Uterus (tissue), 4 donors: ENCODE data around the gene CSNK2B. TPM values are rescaled to one million over a fixed set of nuclear protein-coding genes. Genes with fewer than 3 reads are reported as not detected.
A peak's percentile ranks its signal among the peaks of the same experiment; 100 is the strongest.

Source experiments
- DNase-seq, 2 donors: peaks; one replicate each; pipeline ENCODE4 v3.0.0-alpha.2; 2019 to 2020
- H3K27ac ChIP-seq, 2 donors: fragments of 200-600 bp; sonication (generic); 1 replicate in 1 of 2; 2 replicates in 1 of 2; pipeline ENCODE4 v1.5.1; 2016 to 2018
- H3K27me3 ChIP-seq, 2 donors: fragments of 200-600 bp; sonication (generic); one replicate each; pipeline ENCODE4 v1.5.1; 2018 to 2019; ENCODE audit warnings: control low read depth in 1 of 2
- H3K36me3 ChIP-seq, 2 donors: fragments of 200-600 bp; sonication (generic); one replicate each; pipeline ENCODE4 v1.5.1; 2019; ENCODE audit warnings: control low read depth in 1 of 2
- H3K4me1 ChIP-seq, 2 donors: fragments of 200-600 bp; sonication (generic); one replicate each; pipeline ENCODE4 v1.5.1; 2018 to 2019; ENCODE audit warnings: control low read depth in 1 of 2
- H3K4me3 ChIP-seq, 2 donors: fragments of 200-600 bp; sonication (generic); 1 replicate in 1 of 2; 2 replicates in 1 of 2; pipeline ENCODE4 v1.5.1; 2018 to 2019; ENCODE audit warnings: mild to moderate bottlenecking in 1 of 2
- H3K9me3 ChIP-seq, 2 donors: fragments of 200-600 bp; sonication (generic); one replicate each; pipeline ENCODE4 v1.5.1; 2019; ENCODE audit warnings: control low read depth in 1 of 2
- POLR2A ChIP-seq, 2 donors: fragments of 450-650 bp; IDR thresholded peaks; one replicate each; pipeline ENCODE4 v1.6.1; 2016; ENCODE audit warnings: antibody characterized with exemption in 2 of 2, mild to moderate bottlenecking in 1 of 2, moderate library complexity in 1 of 2
- intact Hi-C: fragments of 100-400 bp; cut with DNase I; formaldehyde crosslinking; loops from one replicate; pipeline ENCODE4 v1.15.1; 2023; ENCODE audit warnings: low total_unique reads
- total RNA-seq, 4 donors: library from RNA; depleted of rRNA in 3 of 4; stranded (reverse); fragments of >200 nt in 3 of 4; gene quantifications; one replicate each; pipeline versions ENCODE4 v1.1.0 to v1.2.4, GENCODE V29; 2014 to 2023
- TF ChIP-seq, protein P1 (sequence below), 4 experiments: fragments of 200-600 bp in 2 of 4; fragments of 450-650 bp in 2 of 4; sonication (generic) in 2 of 4; IDR thresholded peaks; one replicate each; pipeline ENCODE4 v1.5.1; 2016 to 2019; ENCODE audit warnings: antibody characterized with exemption in 4 of 4, mild to moderate bottlenecking in 2 of 4, moderate library complexity in 1 of 4
- donor health status: DM: yes; HTN: yes; CAD: no.

The CSNK2B gene
- total RNA-seq, 4 donors from 2014 or later = 67.5 to 157 (median 107) TPM

GRCh38 chr6:31658983-31659648, 6.8 kb upstream of the CSNK2B start:
- Histone ChIP-seq H3K4me1 (peaks cover 11 to 19% of the 10 kb centered on the region in 2 donors), H3K27ac (peak overlapping the region; percentile 81 to 91)

GRCh38 chr6:31659649-31660380, 6.1 kb upstream of the CSNK2B start:
- no peaks in the 10 kb centered on the region for H3K27me3 ChIP-seq
- intact Hi-C loops = no loop called here
- H3K4me1 ChIP-seq = peaks cover 11 to 19% of the 10 kb centered on the region in 2 donors
- H3K4me3 ChIP-seq = peak overlapping the region; percentile 58 to 71
- H3K36me3 ChIP-seq = no peaks in the 10 kb centered on the region
- H3K27ac ChIP-seq = peak overlapping the region; percentile 81 to 91
- DNase-seq = no peak
- TF ChIP-seq POLR2A (IDR thresholded peaks at IDR 0.05) = no peak
- TF ChIP-seq, protein P1, sequence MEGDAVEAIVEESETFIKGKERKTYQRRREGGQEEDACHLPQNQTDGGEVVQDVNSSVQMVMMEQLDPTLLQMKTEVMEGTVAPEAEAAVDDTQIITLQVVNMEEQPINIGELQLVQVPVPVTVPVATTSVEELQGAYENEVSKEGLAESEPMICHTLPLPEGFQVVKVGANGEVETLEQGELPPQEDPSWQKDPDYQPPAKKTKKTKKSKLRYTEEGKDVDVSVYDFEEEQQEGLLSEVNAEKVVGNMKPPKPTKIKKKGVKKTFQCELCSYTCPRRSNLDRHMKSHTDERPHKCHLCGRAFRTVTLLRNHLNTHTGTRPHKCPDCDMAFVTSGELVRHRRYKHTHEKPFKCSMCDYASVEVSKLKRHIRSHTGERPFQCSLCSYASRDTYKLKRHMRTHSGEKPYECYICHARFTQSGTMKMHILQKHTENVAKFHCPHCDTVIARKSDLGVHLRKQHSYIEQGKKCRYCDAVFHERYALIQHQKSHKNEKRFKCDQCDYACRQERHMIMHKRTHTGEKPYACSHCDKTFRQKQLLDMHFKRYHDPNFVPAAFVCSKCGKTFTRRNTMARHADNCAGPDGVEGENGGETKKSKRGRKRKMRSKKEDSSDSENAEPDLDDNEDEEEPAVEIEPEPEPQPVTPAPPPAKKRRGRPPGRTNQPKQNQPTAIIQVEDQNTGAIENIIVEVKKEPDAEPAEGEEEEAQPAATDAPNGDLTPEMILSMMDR (IDR thresholded peaks at IDR 0.05) = no peak
- H3K9me3 ChIP-seq = no peaks in the 10 kb centered on the region

More at GRCh38 chr6:31658983-31659648, 6.8 kb upstream of the CSNK2B start:
- intact Hi-C loops = no loop called here
- Histone ChIP-seq H3K4me3 (peak overlapping the region; percentile 58 to 71), H3K9me3 (no peaks in the 10 kb centered on the region), H3K27me3 (no peaks in the 10 kb centered on the region), H3K36me3 (no peaks in the 10 kb centered on the region)
- no peak for DNase-seq
- TF ChIP-seq, protein P1 (IDR thresholded peaks at IDR 0.05) = no peak
- no peak for TF ChIP-seq POLR2A (IDR thresholded peaks at IDR 0.05)

GRCh38 chr6:31660381-31661261, 5.3 kb upstream of the CSNK2B start, which contains the start of gene C6orf47:
Gene C6orf47, minus strand, starts transcription at chr6:31660778. Its CDS starts 831 bp downstream, at chr6:31659947.
- Histone ChIP-seq H3K36me3 (no peaks in the 10 kb centered on the region), H3K27ac (peak within 1 kb of the TSS; percentile 81 to 91), H3K9me3 (no peaks in the 10 kb centered on the region), H3K4me3 (peak within 1 kb of the TSS; percentile 58 to 71), H3K4me1 (peaks cover 11 to 19% of the 10 kb centered on the region in 2 donors), H3K27me3 (no peaks in the 10 kb centered on the region)
- peak; percentile 68 to 85 for TF ChIP-seq POLR2A (IDR thresholded peaks at IDR 0.05)
- TF ChIP-seq, protein P1 (IDR thresholded peaks at IDR 0.05) = no peak
- peak; percentile 85 to 89 for DNase-seq
- intact Hi-C loops = no loop called here

- DNase-seq = no peak
- Histone ChIP-seq H3K9me3 (no peaks in the 10 kb centered on the region), H3K27ac (peak overlapping the region; percentile 81 to 91), H3K27me3 (no peaks in the 10 kb centered on the region), H3K36me3 (no peaks in the 10 kb centered on the region), H3K4me1 (peaks cover 11 to 21% of the 10 kb centered on the region in 2 donors), H3K4me3 (peak overlapping the region; percentile 58 to 71)
- TF ChIP-seq, protein P1 (IDR thresholded peaks at IDR 0.05) = no peak
- no peak for TF ChIP-seq POLR2A (IDR thresholded peaks at IDR 0.05)
- intact Hi-C loops = no loop called here
These were observed 4.4 kb upstream of the CSNK2B start for GRCh38 chr6:31661262-31662123.
